Measurements from ENCODE around the gene CDH16. TPM values are rescaled to one million over a fixed set of nuclear protein-coding genes. Genes with fewer than 3 reads are reported as not detected.
"Not testable (repeated sequence)": the region's sequence is repeated elsewhere in the genome, so short reads cannot be mapped to it uniquely, and the experiment has no call there.

The CDH16 gene
- total and polyA plus RNA-seq, 2 experiments from 2014 or later: not detected

DNA sequence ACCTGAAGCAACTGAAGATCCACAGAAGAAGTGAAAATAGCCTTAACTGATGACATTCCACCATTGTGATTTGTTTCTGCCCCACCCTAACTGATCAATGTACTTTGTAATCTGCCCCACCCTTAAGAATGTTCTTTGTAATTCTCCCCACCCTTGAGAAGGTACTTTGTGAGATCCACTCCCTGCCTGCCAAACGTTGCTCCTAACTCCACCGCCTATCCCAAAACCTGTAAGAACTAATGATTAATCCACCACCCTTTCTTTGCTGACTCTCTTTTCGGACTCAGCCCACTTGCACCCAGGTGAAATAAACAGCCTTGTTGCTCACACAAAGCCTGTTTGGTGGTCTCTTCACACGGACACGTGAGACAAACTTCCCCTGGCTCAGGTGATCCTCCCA is 22.0 kb downstream of the CDH16 start:
- H3K79me2 ChIP-seq (replicated peaks; ENCODE audit: insufficient read depth); H3K27ac Mint-ChIP-seq; H3K4me2 ChIP-seq; DNase-seq (ENCODE audit: low spot score); H4K20me1 ChIP-seq (replicated peaks; ENCODE audit: insufficient read depth); H3F3A ChIP-seq (replicated peaks; ENCODE audit: low read depth); ATAC-seq; H3K4me3 Mint-ChIP-seq; H3K4me3 ChIP-seq; H2AFZ ChIP-seq; H3K27ac ChIP-seq (ENCODE audit: low read depth); H3K36me3 Mint-ChIP-seq (ENCODE audit: low read depth); H3K4me1 Mint-ChIP-seq; H3K27me3 Mint-ChIP-seq (ENCODE audit: insufficient read depth, low read depth, poor library complexity); H3K4me1 ChIP-seq (ENCODE audit: insufficient read depth); H3K36me3 ChIP-seq (ENCODE audit: insufficient read depth); H3K9me3 Mint-ChIP-seq; H3K9me2 ChIP-seq (ENCODE audit: insufficient read depth); H3K27me3 ChIP-seq (ENCODE audit: insufficient read depth): not testable (repeated sequence)

- Histone ChIP-seq H3F3A (replicated peaks; ENCODE audit: low read depth) (0 out of 2 replicates have a peak, but pooled peaks cover 4% of the 10 kb centered on the region), H3K36me3 (ENCODE audit: insufficient read depth) (no peaks in the 10 kb centered on the region), H3K27ac (ENCODE audit: low read depth) (no peak overlapping the region), H4K20me1 (replicated peaks; ENCODE audit: insufficient read depth) (no peaks in the 10 kb centered on the region; the same call in 1 of the 2 replicates), H2AFZ (no peak overlapping the region), H3K4me3 (no peak overlapping the region), H3K27me3 (ENCODE audit: insufficient read depth) (no peaks in the 10 kb centered on the region), H3K79me2 (replicated peaks; ENCODE audit: insufficient read depth) (no peaks in the 10 kb centered on the region), H3K4me1 (ENCODE audit: insufficient read depth) (peaks cover 8% of the 10 kb centered on the region; the same call in 1 of the 2 replicates), H3K9me2 (ENCODE audit: insufficient read depth) (no peaks in the 10 kb centered on the region), H3K4me2 (no peak overlapping the region)
- no peak for TF ChIP-seq ZNF331 (CRISPR knock-in tag; IDR thresholded peaks at IDR 0.05; ENCODE audit: low read depth)
- H3K9me3 Mint-ChIP-seq: no peaks in the 10 kb centered on the region; the same call in 2 of the 3 replicates
- H3K36me3 Mint-ChIP-seq (ENCODE audit: low read depth): peaks cover 5% of the 10 kb centered on the region; the same call in 1 of the 3 replicates
- ATAC-seq (no peak), DNase-seq (ENCODE audit: low spot score) (no peak)
- peaks cover 10% of the 10 kb centered on the region; the same call in 2 of the 3 replicates for H3K4me1 Mint-ChIP-seq
- peaks cover 8% of the 10 kb centered on the region for H3K27me3 Mint-ChIP-seq (ENCODE audit: insufficient read depth, low read depth, poor library complexity)
- H3K27ac Mint-ChIP-seq: no peak overlapping the region
- no peak overlapping the region for H3K4me3 Mint-ChIP-seq
These were observed 22.7 kb downstream of the CDH16 start for GRCh38 chr16:66895999-66896398.

- no peak overlapping the region for H3K4me3 ChIP-seq
- no peaks in the 10 kb centered on the region for H3K36me3 ChIP-seq (ENCODE audit: insufficient read depth)
- H3K79me2 ChIP-seq (replicated peaks; ENCODE audit: insufficient read depth): no peaks in the 10 kb centered on the region
- no peaks in the 10 kb centered on the region for H3K9me2 ChIP-seq (ENCODE audit: insufficient read depth)
- Mint-ChIP-seq H3K36me3 (ENCODE audit: low read depth) (peaks cover 7% of the 10 kb centered on the region; the same call in 1 of the 3 replicates), H3K4me3 (no peak overlapping the region), H3K27ac (no peak overlapping the region), H3K9me3 (no peaks in the 10 kb centered on the region; the same call in 2 of the 3 replicates), H3K27me3 (ENCODE audit: insufficient read depth, low read depth, poor library complexity) (peaks cover 8% of the 10 kb centered on the region), H3K4me1 (peaks cover 10% of the 10 kb centered on the region; the same call in 2 of the 3 replicates)
- H3F3A ChIP-seq (replicated peaks; ENCODE audit: low read depth): 0 out of 2 replicates have a peak, but pooled peaks cover 4% of the 10 kb centered on the region
- no peak overlapping the region for H2AFZ ChIP-seq
- H3K4me2 ChIP-seq: no peak overlapping the region
- no peaks in the 10 kb centered on the region; the same call in 1 of the 2 replicates for H4K20me1 ChIP-seq (replicated peaks; ENCODE audit: insufficient read depth)
- H3K4me1 ChIP-seq (ENCODE audit: insufficient read depth): peaks cover 8% of the 10 kb centered on the region; the same call in 1 of the 2 replicates
- H3K27ac ChIP-seq (ENCODE audit: low read depth): no peak overlapping the region
- no peak for DNase-seq (ENCODE audit: low spot score)
- H3K27me3 ChIP-seq (ENCODE audit: insufficient read depth): no peaks in the 10 kb centered on the region
- ATAC-seq: no peak
- TF ChIP-seq ZNF331 (CRISPR knock-in tag; IDR thresholded peaks at IDR 0.05; ENCODE audit: low read depth) (no peak), JUNB (IDR thresholded peaks at IDR 0.05; ENCODE audit: unreplicated experiment) (no peak), ZNF114 (CRISPR knock-in tag; IDR thresholded peaks at IDR 0.05) (no peak), STAT1 (IDR thresholded peaks at IDR 0.05; ENCODE audit: unreplicated experiment) (no peak), CTCF (conservative IDR thresholded peaks at IDR 0.05; ENCODE audit: low read depth in 2 of 2) (no peak), EZH2phosphoT487 (IDR thresholded peaks at IDR 0.05; ENCODE audit: unreplicated experiment) (no peak), CREB1 (CRISPR knock-in tag; IDR thresholded peaks at IDR 0.05; ENCODE audit: low read depth) (no peak)
- TF ChIP-seq, protein P1, sequence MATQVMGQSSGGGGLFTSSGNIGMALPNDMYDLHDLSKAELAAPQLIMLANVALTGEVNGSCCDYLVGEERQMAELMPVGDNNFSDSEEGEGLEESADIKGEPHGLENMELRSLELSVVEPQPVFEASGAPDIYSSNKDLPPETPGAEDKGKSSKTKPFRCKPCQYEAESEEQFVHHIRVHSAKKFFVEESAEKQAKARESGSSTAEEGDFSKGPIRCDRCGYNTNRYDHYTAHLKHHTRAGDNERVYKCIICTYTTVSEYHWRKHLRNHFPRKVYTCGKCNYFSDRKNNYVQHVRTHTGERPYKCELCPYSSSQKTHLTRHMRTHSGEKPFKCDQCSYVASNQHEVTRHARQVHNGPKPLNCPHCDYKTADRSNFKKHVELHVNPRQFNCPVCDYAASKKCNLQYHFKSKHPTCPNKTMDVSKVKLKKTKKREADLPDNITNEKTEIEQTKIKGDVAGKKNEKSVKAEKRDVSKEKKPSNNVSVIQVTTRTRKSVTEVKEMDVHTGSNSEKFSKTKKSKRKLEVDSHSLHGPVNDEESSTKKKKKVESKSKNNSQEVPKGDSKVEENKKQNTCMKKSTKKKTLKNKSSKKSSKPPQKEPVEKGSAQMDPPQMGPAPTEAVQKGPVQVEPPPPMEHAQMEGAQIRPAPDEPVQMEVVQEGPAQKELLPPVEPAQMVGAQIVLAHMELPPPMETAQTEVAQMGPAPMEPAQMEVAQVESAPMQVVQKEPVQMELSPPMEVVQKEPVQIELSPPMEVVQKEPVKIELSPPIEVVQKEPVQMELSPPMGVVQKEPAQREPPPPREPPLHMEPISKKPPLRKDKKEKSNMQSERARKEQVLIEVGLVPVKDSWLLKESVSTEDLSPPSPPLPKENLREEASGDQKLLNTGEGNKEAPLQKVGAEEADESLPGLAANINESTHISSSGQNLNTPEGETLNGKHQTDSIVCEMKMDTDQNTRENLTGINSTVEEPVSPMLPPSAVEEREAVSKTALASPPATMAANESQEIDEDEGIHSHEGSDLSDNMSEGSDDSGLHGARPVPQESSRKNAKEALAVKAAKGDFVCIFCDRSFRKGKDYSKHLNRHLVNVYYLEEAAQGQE (IDR thresholded peaks at IDR 0.05; ENCODE audit: unreplicated experiment): no peak
These were observed 23.1 kb downstream of the CDH16 start for GRCh38 chr16:66895689-66895979.

All from GM23338 (cell line).